PC-9 (cell line): ENCODE measurements around the gene CACNG5. TPM values are rescaled to one million over a fixed set of nuclear protein-coding genes. Genes with fewer than 3 reads are reported as not detected.

Source experiments
- BruUV-seq: library from RNA; stranded (reverse); fragments of 400-500 nt; replicated peaks from 2 replicates; lab custom pipeline; 2021; lab: Mats Ljungman, UMichigan
- CTCF ChIA-PET: fragments of 300-600 bp; sonication (Branson Sonifier 250); formaldehyde crosslinking; loops from one replicate; lab custom pipeline; 2022; ENCODE audit warnings: antibody characterized with exemption; lab: Charles Lee
- POLR2A ChIA-PET: fragments of 300-600 bp; sonication (Branson Sonifier 250); formaldehyde crosslinking; loops from one replicate; lab custom pipeline; 2022; ENCODE audit warnings: antibody characterized with exemption; ENCODE audit not compliant: unreplicated experiment; lab: Charles Lee
- DNase-seq, 2 experiments: peaks; one replicate each; pipeline versions ENCODE4 v3.0.0 to v3.0.0-alpha.2; 2015 to 2022; ENCODE audit warnings: mixed read lengths in 1 of 2
- H2AFZ ChIP-seq: fragments of 200-600 bp; sonication (generic); 2 replicates; pipeline ENCODE4 v1.8.1; 2017; ENCODE audit warnings: antibody characterized with exemption
- H3F3A ChIP-seq: fragments of 200-600 bp; sonication (generic); 2 replicates; pipeline ENCODE4 v1.8.1; 2017; ENCODE audit warnings: antibody characterized with exemption, mild to moderate bottlenecking, low read depth; ENCODE audit not compliant: insufficient read depth
- H3K27ac ChIP-seq: fragments of 200-600 bp; sonication (generic); 2 replicates; pipeline ENCODE4 v1.6.1; 2016; ENCODE audit warnings: mixed run types
- H3K27me3 ChIP-seq: fragments of 200-600 bp; sonication (generic); 2 replicates; pipeline ENCODE4 v1.6.1; 2016; ENCODE audit warnings: low read depth, mixed run types; ENCODE audit not compliant: insufficient read depth
- H3K36me3 ChIP-seq: fragments of 200-600 bp; sonication (generic); 2 replicates; pipeline ENCODE4 v1.6.1; 2016; ENCODE audit warnings: low read depth, mixed run types
- H3K4me1 ChIP-seq: fragments of 200-600 bp; sonication (generic); replicated peaks from 2 replicates; pipeline ENCODE4 v1.6.1; 2016; ENCODE audit warnings: mixed run types; ENCODE audit not compliant: insufficient read depth
- H3K4me2 ChIP-seq: fragments of 200-600 bp; sonication (generic); 2 replicates; pipeline ENCODE4 v1.6.1; 2017; ENCODE audit warnings: mixed run types
- H3K4me3 ChIP-seq: fragments of 200-600 bp; sonication (generic); 2 replicates; pipeline ENCODE4 v1.6.1; 2016; ENCODE audit warnings: mixed run types
- H3K79me2 ChIP-seq: fragments of 200-600 bp; sonication (generic); 2 replicates; pipeline ENCODE4 v1.6.1; 2017; ENCODE audit warnings: low read depth, mixed run types
- H3K9me2 ChIP-seq: fragments of 200-600 bp; sonication (generic); 2 replicates; pipeline ENCODE4 v1.8.1; 2017; ENCODE audit warnings: mild to moderate bottlenecking; ENCODE audit not compliant: insufficient read depth
- H3K9me3 ChIP-seq: fragments of 200-600 bp; sonication (generic); 2 replicates; pipeline ENCODE4 v1.8.1; 2016; ENCODE audit warnings: low read depth; ENCODE audit not compliant: insufficient read depth
- H4K20me1 ChIP-seq: fragments of 200-600 bp; sonication (generic); 2 replicates; pipeline ENCODE4 v1.8.1; 2017; ENCODE audit not compliant: insufficient read depth
- EZH2 ChIP-seq: fragments of 200-600 bp; sonication (generic); IDR thresholded peaks from 2 replicates; pipeline ENCODE4 v1.8.0; 2017; ENCODE audit warnings: antibody characterized with exemption, low read depth
- intact Hi-C: fragments of 100-400 bp; cut with micrococcal nuclease; formaldehyde crosslinking; loops from one replicate; pipeline ENCODE4 v1.10.0; 2022; ENCODE audit not compliant: unreplicated experiment
- total RNA-seq: library from RNA; stranded (reverse); gene quantifications from 2 replicates; pipeline ENCODE4 v1.2.3, GENCODE V29; 2021
- TF ChIP-seq, protein P1 (sequence below): fragments of 200-600 bp; sonication (generic); conservative IDR thresholded peaks from 2 replicates; pipeline ENCODE4 v1.6.1; 2017; ENCODE audit warnings: mixed run types, antibody characterized with exemption, mild to moderate bottlenecking, moderate library complexity

CACNG5 gene
- total RNA-seq, 1 experiment from 2014 or later, result not detected

DNA sequence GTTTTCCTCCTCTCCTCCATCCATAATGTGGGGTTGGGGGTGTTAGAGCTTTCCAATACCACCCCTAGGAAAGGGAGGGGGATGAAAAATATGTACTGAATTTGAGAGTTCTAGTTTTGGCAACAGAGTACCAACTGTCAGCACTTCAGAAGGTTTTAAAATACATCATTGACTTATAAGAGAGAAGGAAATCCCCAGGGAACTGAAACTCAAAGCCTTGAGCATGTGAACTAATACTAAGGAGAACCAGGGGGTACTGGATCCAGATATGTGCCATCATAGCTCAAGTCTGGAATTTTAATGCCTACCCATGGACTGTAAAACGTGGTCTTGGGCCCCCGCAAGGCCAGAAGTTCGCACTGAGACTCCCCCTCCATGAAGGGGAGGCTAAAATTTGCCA lies 15.8 kb downstream of the CACNG5 start:
- Histone ChIP-seq H2AFZ (no peak overlapping the region), H3K27me3 (peaks cover 64% of the 10 kb centered on the region), H3K9me2 (no peaks in the 10 kb centered on the region), H3K4me1 (no peaks in the 10 kb centered on the region), H4K20me1 (no peaks in the 10 kb centered on the region), H3F3A (no peaks in the 10 kb centered on the region), H3K36me3 (no peaks in the 10 kb centered on the region), H3K27ac (no peak overlapping the region), H3K9me3 (no peaks in the 10 kb centered on the region; the same call in 1 of the 2 replicates), H3K4me2 (no peak overlapping the region), H3K79me2 (no peaks in the 10 kb centered on the region), H3K4me3 (no peak overlapping the region)
- BruUV-seq, result no TSS peak
- TF ChIP-seq, protein P1, sequence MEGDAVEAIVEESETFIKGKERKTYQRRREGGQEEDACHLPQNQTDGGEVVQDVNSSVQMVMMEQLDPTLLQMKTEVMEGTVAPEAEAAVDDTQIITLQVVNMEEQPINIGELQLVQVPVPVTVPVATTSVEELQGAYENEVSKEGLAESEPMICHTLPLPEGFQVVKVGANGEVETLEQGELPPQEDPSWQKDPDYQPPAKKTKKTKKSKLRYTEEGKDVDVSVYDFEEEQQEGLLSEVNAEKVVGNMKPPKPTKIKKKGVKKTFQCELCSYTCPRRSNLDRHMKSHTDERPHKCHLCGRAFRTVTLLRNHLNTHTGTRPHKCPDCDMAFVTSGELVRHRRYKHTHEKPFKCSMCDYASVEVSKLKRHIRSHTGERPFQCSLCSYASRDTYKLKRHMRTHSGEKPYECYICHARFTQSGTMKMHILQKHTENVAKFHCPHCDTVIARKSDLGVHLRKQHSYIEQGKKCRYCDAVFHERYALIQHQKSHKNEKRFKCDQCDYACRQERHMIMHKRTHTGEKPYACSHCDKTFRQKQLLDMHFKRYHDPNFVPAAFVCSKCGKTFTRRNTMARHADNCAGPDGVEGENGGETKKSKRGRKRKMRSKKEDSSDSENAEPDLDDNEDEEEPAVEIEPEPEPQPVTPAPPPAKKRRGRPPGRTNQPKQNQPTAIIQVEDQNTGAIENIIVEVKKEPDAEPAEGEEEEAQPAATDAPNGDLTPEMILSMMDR, result no peak
- no peak for TF ChIP-seq EZH2
- intact Hi-C loops, result no loop called here
- POLR2A ChIA-PET, result no interaction called here
- no peak for DNase-seq
- CTCF ChIA-PET, result no interaction called here

DNA sequence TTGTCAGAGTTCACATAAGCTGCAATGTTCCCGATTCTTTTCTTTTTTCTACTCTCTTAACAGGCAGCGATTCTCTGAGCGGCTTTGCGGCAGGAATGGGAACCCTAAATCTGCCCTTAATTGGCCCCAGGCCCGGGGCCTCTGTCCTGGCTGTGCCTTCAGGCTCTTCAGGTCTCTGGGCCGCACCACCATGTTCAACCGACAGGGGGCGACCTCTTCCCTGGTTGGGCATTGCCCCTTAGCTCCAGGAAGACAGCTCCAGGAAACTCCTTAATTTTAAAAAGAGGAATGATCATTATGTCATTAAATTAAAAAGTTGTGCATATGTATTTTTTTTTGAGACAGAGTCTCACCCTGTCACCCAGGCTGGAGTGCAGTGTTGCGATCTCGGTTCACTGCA lies 20.3 kb downstream of the CACNG5 start:
- no peaks in the 10 kb centered on the region for H3K9me2 ChIP-seq
- H3K36me3 ChIP-seq, result no peaks in the 10 kb centered on the region
- no peaks in the 10 kb centered on the region for H3K4me1 ChIP-seq
- DNase-seq, result peak in 1 of 2 experiments; percentile 32
- H3F3A ChIP-seq, result no peaks in the 10 kb centered on the region
- no peaks in the 10 kb centered on the region for H3K9me3 ChIP-seq
- BruUV-seq, result no TSS peak
- H3K79me2 ChIP-seq, result no peaks in the 10 kb centered on the region
- ChIA-PET POLR2A (no interaction called here), CTCF (no interaction called here)
- H4K20me1 ChIP-seq, result no peaks in the 10 kb centered on the region
- H2AFZ ChIP-seq, result no peak overlapping the region
- no peak overlapping the region for H3K27ac ChIP-seq
- H3K4me3 ChIP-seq, result no peak overlapping the region
- H3K4me2 ChIP-seq, result no peak overlapping the region
- intact Hi-C loops, result no loop called here
- TF ChIP-seq EZH2, result no peak
- TF ChIP-seq, protein P1, result peak; percentile 81
- H3K27me3 ChIP-seq, result peaks cover 23% of the 10 kb centered on the region

DNA sequence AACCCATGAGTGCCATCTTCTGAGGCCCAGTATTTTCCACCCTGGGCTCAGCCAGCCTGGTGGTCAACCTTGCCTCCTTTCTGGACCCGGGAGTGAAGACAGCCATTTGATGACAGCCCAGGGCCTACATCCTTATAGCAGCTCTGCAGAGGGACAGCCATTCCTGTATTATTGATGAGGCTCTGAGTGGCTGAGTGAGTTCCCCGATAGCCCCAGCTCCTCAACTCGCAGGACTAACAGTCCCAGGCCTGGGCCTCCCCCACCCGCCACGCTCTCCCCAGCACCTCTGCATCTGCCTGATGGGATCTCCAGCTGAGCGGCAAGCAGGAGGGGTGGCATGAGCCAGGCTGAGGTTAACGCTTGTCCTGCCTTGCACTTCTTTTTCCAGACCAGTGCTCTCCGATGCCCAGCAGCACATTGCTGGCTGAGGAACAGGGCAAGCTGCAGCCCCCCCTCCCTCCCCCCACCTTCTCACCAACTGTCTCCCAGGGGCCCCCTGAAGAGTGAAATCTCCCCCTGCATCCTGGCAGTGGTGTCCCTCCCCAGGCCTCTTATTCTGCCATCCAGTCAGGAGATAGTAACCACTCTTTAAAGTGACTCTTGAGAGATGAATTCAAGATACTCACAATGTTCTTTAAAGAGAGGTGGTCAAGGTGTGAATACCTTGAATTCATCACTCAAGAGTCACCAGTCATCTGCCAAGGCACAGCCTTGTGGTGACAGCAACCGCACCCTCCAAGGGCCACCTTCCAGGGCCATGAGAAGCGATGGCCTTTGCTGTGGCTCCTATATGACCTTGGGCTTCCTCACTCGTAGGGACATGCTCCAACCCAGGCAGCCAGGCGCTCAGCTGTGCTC lies 23.5 kb downstream of the CACNG5 start:
- TF ChIP-seq EZH2, result no peak
- TF ChIP-seq, protein P1, result no peak
- Histone ChIP-seq H3K9me3 (no peaks in the 10 kb centered on the region), H3K4me3 (no peak overlapping the region), H3K27me3 (peaks cover 4% of the 10 kb centered on the region; the same call in 1 of the 2 replicates), H3F3A (no peaks in the 10 kb centered on the region), H4K20me1 (no peaks in the 10 kb centered on the region), H3K9me2 (no peaks in the 10 kb centered on the region), H3K27ac (no peak overlapping the region), H3K36me3 (no peaks in the 10 kb centered on the region), H3K4me2 (no peak overlapping the region), H2AFZ (no peak overlapping the region), H3K4me1 (no peaks in the 10 kb centered on the region), H3K79me2 (no peaks in the 10 kb centered on the region)
- ChIA-PET POLR2A (no interaction called here), CTCF (no interaction called here)
- intact Hi-C loops, result no loop called here
- no TSS peak for BruUV-seq
- no peak for DNase-seq
